Measurements from ENCODE around the gene CCR6. TPM values are rescaled to one million over a fixed set of nuclear protein-coding genes. Genes with fewer than 3 reads are reported as not detected.

The CCR6 gene
- total and polyA plus RNA-seq, 2 donors (not counting 3 experiments of a cell fraction or from before 2014, with no cell fraction given), result not detected

DNA sequence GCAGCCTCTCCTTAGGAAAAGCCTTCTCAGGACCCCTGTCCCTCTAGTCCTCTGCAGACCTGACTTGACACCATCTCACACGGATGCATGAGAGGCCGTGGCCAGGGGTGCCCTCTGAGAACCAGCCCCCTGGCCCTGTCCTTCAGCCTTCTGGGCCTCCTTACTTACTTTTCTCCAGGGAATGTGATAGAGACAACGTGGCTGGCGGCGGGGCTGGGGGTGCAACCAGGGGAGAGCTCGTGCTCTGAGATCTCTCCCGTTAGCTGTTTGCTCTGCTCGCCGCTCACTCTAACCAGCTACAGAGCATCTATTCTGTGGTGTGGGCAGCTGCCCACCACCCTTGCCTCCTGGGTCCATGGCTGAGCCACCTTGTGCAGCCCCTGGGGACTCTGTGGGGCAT, 20.1 kb downstream of the CCR6 start:
- Histone ChIP-seq H3K4me2 (ENCODE audit: insufficient read depth, low read length) (no peak overlapping the region), H3K36me3 (ENCODE audit: control insufficient read depth in 2 of 2, extremely low read depth in 1 of 2, insufficient read depth in 2 of 2, low read length in 2 of 2) (no peaks in the 10 kb centered on the region), H3K9ac (replicated peaks; ENCODE audit: extremely low read depth, insufficient read depth, low read length) (no peak overlapping the region), H2AFZ (ENCODE audit: low read depth, low read length) (no peak overlapping the region), H3K9me3 (replicated peaks; ENCODE audit: control insufficient read depth, insufficient read depth, low read length) (no peaks in the 10 kb centered on the region), H3K4me3 (replicated peaks in 1 of 3; ENCODE audit: insufficient read depth in 1 of 3, low read depth in 1 of 3, low read length in 3 of 3) (no peak overlapping the region), H4K20me1 (replicated peaks; ENCODE audit: control insufficient read depth, extremely low read depth, insufficient read depth, low read length) (no peaks in the 10 kb centered on the region), H3K27me3 (ENCODE audit: control insufficient read depth in 2 of 2, insufficient read depth in 2 of 2, low read length in 2 of 2) (no peaks in the 10 kb centered on the region), H3K79me2 (ENCODE audit: control insufficient read depth, insufficient read depth, low read length) (no peaks in the 10 kb centered on the region), H3K4me1 (ENCODE audit: control insufficient read depth, extremely low read depth, insufficient read depth, low read length) (no peaks in the 10 kb centered on the region), H3K9me1 (replicated peaks; ENCODE audit: control insufficient read depth, extremely low read depth, insufficient read depth, low read length) (no peaks in the 10 kb centered on the region), H3K27ac (ENCODE audit: insufficient read depth, low read depth, low read length) (no peak overlapping the region)
- FAIRE-seq (no peak), DNase-seq (ENCODE audit: low read depth, low spot score) (no peak)
- CTCF ChIA-PET, result interaction anchor here (1.3 to 3.0 kb wide), 2 partner anchors 145 to 368 kb away, joined by 4 to 24 read pairs; no protein-coding TSS in a partner anchor
- intact Hi-C loops (cut with micrococcal nuclease) (no loop called here), dilution Hi-C loops (cut with MboI; ENCODE audit: extremely low pct_ligation_motif_present, low sequenced_read_pairs) (no loop called here)
- POLR2A ChIA-PET, result no interaction called here
- TF ChIP-seq POLR2A (IDR thresholded peaks at IDR 0.05; ENCODE audit: low read depth, low read length), result no peak
- no peak for TF ChIP-seq JUN (IDR thresholded peaks at IDR 0.05; ENCODE audit: borderline replicate concordance, insufficient read depth, insufficient read length, low read depth)
- TF ChIP-seq MYC (IDR thresholded peaks at IDR 0.05; ENCODE audit: low read depth, low read length), result no peak
- no peak for TF ChIP-seq GATA2 (IDR thresholded peaks at IDR 0.05; ENCODE audit: insufficient read depth, insufficient read length, low read depth, low read length)
- TF ChIP-seq, protein P1, sequence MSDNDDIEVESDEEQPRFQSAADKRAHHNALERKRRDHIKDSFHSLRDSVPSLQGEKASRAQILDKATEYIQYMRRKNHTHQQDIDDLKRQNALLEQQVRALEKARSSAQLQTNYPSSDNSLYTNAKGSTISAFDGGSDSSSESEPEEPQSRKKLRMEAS (IDR thresholded peaks at IDR 0.05; ENCODE audit: insufficient read depth, insufficient read length), result no peak
- TF ChIP-seq CTCF (IDR thresholded peaks at IDR 0.05; ENCODE audit: extremely low read depth in 1 of 2, insufficient read depth in 1 of 2, low read depth in 1 of 2, low read length in 2 of 2), result no peak
- TF ChIP-seq POLR2AphosphoS5 (IDR thresholded peaks at IDR 0.05; ENCODE audit: insufficient read depth, low read depth, low read length), result no peak
- TF ChIP-seq EZH2 (IDR thresholded peaks at IDR 0.05; ENCODE audit: borderline replicate concordance, low read depth, low read length, severe bottlenecking), result no peak
- TF ChIP-seq FOS (IDR thresholded peaks at IDR 0.05; ENCODE audit: borderline replicate concordance, insufficient read depth, low read length), result no peak
- no TSS peak for BruUV-seq (replicated peaks)

All from endothelial cell of umbilical vein (primary cell).